Astrocyte of the spinal cord (primary cell): ENCODE measurements around the gene MMP28.

Experiments
- DNase-seq: peaks from one replicate; pipeline ENCODE4 v3.0.0; 2011; ENCODE audit warnings: low read depth, low spot score
- H3K4me3 ChIP-seq: 2 replicates; pipeline ENCODE4 v1.5.1; 2011; ENCODE audit warnings: low read depth, mild to moderate bottlenecking, low read length, moderate library complexity
- in situ Hi-C: cut with HindIII; loops from 2 replicates; pipeline ENCODE4 v1.10.0; 2017; ENCODE audit warnings: low sequenced_read_pairs
- TF ChIP-seq, protein P1 (sequence below): IDR thresholded peaks from 2 replicates; pipeline ENCODE4 v1.5.1; 2012; ENCODE audit warnings: low read depth, mild to moderate bottlenecking, low read length, inconsistent platforms

The MMP28 gene

DNA sequence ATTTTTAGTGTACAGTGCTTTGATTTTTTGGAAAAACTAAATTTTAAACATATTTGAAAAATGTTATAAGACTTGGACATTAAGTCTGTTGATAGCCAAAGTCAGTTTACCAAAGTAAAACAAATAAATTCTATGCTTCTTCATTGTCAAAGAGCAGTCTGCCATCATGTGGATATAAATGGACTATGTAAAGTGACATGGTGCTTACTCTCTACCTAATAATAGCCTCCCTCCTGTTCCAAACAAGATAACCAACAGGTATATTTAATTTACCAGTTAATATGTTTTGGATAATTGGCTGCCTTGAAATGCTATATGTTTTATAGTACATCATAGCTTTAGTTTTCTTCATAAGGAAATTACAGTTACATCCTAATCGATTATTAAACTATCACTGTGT is 29.8 kb upstream of the MMP28 start:
- TF ChIP-seq, protein P1, sequence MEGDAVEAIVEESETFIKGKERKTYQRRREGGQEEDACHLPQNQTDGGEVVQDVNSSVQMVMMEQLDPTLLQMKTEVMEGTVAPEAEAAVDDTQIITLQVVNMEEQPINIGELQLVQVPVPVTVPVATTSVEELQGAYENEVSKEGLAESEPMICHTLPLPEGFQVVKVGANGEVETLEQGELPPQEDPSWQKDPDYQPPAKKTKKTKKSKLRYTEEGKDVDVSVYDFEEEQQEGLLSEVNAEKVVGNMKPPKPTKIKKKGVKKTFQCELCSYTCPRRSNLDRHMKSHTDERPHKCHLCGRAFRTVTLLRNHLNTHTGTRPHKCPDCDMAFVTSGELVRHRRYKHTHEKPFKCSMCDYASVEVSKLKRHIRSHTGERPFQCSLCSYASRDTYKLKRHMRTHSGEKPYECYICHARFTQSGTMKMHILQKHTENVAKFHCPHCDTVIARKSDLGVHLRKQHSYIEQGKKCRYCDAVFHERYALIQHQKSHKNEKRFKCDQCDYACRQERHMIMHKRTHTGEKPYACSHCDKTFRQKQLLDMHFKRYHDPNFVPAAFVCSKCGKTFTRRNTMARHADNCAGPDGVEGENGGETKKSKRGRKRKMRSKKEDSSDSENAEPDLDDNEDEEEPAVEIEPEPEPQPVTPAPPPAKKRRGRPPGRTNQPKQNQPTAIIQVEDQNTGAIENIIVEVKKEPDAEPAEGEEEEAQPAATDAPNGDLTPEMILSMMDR = no peak
- no peak overlapping the region for H3K4me3 ChIP-seq
- in situ Hi-C loops = no loop called here
- DNase-seq = no peak

- in situ Hi-C loops = no loop called here
- TF ChIP-seq, protein P1 = no peak
- DNase-seq = no peak
Observed at GRCh38 chr17:35821308-35821707, 25.9 kb upstream of the MMP28 start.

GRCh38 chr17:35819455-35819854 is 24.0 kb upstream of the MMP28 start:
- in situ Hi-C loops = no loop called here

More at GRCh38 chr17:35821308-35821707, 25.9 kb upstream of the MMP28 start:
- no peak overlapping the region for H3K4me3 ChIP-seq

DNA sequence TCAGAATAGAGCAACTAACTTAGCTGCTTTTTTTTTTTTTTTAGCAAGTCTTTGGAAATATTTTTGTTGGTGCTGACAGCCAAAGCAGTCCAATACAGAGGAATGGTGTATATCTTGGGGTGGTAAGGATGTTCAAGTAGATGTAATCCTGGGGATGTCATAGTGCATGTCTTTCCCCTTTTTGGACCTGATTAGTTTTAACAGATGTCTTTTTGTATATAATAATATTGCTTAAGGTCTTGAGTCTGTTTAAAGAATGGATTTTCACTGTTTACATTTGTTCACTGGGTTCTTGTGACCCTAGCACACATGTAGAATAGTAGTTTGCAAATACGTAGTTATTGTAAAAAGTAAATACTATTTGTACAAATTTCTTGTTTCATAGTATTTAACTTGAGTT is 21.8 kb upstream of the MMP28 start:
- TF ChIP-seq, protein P1 = no peak
- in situ Hi-C loops = no loop called here
- no peak overlapping the region for H3K4me3 ChIP-seq
- DNase-seq = no peak

More at GRCh38 chr17:35819455-35819854, 24.0 kb upstream of the MMP28 start:
- H3K4me3 ChIP-seq = no peak overlapping the region
- no peak for DNase-seq
- TF ChIP-seq, protein P1 = no peak

- in situ Hi-C loops = no loop called here
- DNase-seq = no peak
- TF ChIP-seq, protein P1 = no peak
- no peak overlapping the region for H3K4me3 ChIP-seq
Observed at GRCh38 chr17:35816723-35817122, 21.3 kb upstream of the MMP28 start.

GRCh38 chr17:35812456-35812855 is 17.0 kb upstream of the MMP28 start:
- no peak for DNase-seq
- in situ Hi-C loops = no loop called here
- TF ChIP-seq, protein P1 = no peak
- no peak overlapping the region for H3K4me3 ChIP-seq

DNA sequence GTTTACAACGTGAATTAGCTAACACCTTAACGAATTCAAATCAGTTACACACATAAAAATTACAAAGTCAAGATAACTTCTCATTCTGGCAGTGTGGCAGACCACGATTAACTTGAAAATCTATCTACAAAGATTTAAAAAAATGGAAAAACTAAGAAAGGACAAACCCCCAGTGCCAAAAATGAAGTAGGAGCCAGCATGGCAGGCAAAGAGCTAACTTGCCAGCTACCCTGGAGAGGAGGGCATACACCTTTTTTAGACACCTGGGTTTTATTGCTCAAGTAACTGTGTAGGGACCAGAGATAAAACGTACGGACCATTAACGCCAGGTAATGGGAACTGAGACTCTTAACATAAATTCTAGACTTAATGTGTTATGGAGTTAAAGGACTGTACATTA is 16.3 kb upstream of the MMP28 start:
- no peak for DNase-seq
- in situ Hi-C loops = no loop called here

More for the DNA sequence above, 16.3 kb upstream of the MMP28 start:
- H3K4me3 ChIP-seq = no peak overlapping the region
- TF ChIP-seq, protein P1 = no peak
